GM19397 (cell line): Measurements from ENCODE around the gene HSPH1.

Experiments used
- ATAC-seq: cut with Tn5 transposase; IDR thresholded peaks from one replicate; pipeline ENCODE4 v1.9.1; 2021; ENCODE audit warnings: mild to moderate bottlenecking, moderate library complexity; ENCODE audit not compliant: unreplicated experiment

The HSPH1 gene

DNA sequence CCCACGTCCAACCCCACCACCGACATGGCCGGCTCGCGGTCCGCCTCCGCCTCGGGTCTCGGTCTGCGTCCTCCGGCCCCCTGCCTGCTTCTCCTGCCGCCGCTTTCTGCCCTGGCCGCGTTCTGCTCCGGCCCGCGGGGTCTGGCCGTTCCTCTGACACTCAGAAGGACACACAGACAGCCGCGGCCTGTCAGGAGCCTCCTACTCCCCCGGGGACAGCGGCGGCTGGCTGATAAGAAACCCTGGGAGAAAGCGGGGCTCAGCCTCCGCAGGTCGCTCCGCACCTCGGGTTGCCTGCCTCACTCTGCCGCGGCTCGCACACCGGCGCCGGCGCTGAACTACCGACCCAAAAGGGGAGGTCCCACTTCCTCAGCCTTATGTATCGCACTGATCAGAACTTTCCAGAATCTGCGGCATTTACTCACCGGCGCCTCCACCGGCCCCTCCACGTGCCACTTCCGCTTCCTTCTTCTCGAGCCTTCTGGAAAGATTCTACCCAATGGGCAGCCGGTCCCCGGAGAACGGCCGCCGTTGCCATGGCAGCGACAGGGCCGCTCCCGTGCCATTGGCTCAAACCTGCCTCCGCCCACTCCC is at the start of gene HSPH1:
HSPH1 (minus strand) TSS at position 348 of the 594 bp plus-strand sequence; CDS start at position 26, 322 bp downstream.
- ATAC-seq: peak; percentile 88

DNA sequence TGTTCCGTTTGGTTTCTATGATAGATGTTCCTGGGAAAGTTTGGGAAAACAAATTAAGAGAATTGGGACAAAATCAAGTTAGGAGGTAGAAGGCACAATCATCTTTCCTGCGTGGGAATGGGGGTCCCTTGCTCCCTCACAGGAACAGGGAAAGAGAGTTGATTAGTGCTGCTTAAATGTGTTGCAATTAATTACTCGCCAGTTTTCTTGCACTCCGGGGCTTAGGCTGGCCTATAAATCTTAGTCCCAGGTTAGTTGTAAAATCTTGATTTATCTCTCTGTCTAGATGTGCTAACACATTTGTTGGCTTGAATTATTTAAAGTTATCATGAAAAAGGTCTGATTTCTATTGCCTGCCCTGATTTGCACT is 48.1 kb upstream of the HSPH1 start:
- no peak for ATAC-seq

DNA sequence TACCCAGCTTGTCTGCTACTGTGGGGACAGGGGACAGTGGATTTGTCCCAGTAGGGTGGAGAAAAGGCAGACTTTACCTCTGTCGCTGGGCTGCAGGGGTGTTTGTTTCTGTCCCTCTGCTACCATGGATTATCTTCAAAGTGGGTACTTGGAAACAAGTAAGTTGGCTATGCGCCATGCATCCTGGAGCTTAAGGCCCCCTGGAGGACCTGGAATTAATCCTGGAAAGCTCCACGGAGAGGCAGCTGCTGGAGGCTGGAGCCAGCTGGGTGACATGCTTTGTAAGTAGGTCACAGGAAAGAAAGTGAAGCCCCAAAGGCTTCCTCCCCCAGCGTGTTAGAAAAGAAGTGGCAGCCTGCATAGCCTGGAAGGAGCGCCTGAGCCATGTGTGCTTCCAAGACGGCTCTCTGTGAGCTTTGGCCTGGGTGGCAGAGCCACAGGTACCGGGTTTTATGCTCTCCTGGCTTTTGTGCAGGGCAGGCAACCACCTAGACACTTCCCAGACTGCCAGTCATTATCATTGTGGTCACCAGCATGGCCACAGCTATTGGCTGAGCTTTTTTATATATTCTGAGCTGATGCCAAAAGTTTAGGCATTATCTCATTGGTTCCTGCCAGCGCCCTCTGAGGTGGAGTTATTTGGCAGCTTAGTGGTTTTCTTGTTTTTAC is 47.6 kb upstream of the HSPH1 start:
- no peak for ATAC-seq

DNA sequence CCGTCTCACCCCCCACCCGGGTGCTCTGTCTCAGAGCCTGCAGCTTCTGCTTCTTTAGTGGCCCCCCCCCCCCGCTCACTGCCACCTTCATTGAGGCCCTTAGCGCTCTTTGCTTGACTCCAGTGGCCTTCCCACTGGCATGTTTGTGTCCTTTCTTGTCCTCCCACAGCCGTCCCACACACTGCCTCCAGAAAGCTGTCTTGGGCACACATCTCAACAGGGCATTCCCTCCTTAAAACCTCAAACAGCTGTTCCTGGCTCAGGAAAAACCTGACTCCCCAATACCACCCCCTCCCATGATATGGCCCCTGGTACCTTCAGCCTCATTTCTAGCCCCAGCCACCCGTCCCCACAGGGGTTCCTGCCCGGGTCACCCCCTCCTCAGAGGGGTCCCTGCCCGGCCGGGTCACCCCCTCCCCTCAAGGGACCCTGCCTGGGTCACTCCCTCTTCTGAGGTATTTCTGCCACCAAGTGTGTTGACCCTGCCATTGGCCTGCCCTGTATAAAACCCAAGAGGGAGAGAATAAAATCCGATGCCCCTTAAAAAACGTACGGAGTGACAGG is 46.9 kb upstream of the HSPH1 start:
- no peak for ATAC-seq

DNA sequence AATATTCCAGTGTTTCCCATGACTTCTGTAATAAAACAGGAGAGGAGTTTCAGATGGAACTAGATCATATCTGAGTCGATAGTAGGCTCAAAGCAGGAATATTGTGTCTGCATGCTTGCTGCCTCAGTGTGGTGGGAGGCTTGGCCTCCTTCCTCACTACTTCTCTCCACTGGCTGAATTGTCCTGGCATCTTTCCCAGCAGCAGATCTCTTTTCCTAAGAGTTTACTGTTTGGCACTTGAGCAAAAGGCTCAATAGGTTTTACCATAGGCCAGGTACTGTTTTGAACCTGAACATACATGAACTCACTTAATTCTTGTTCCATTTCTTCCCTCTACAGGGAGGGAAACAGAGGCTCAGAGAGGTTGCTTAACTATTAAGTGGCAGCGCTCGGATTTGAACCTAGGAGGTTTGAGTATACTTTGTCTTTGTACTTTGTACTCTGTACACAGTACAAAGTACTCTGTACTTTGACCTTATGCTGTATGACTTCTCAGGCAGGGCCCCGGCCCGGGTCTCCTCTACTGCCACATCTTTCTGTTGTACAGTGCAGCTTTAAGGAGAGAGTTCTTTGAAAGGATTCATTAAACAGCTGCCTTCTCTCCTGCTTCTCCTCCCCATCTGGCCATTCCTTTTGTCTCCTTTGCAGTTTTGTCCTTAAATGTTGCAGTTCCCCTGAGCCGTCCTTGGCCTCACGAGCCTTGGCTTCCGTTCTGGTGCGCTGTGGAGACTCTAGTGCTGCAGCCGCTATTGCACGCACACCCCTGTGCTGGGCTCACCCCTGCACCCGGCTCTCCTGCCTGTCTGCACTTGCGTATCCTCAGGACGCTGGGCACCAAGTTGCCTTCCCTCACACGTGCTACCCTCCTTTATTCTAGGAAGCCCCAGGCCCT is 46.2 kb upstream of the HSPH1 start:
- no peak for ATAC-seq

DNA sequence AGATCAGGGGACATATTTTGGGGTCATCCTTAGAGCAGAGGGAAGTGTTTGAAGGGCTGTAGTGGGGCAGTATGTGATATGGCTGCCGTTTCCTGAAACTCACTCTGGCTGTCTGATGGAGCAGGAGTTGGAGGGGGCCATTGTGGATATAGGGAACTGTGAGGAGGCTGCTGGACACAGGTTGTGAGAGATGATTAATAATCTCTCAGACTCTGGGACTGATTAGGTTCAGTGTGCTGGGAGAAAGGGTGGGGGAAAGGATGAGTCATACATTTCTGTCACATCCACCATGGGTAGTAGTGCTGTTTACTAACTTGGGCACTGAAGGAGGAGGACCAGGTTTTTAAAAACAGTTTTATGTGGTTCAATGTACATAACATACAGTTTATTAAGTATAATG is 42.9 kb upstream of the HSPH1 start:
- no peak for ATAC-seq

DNA sequence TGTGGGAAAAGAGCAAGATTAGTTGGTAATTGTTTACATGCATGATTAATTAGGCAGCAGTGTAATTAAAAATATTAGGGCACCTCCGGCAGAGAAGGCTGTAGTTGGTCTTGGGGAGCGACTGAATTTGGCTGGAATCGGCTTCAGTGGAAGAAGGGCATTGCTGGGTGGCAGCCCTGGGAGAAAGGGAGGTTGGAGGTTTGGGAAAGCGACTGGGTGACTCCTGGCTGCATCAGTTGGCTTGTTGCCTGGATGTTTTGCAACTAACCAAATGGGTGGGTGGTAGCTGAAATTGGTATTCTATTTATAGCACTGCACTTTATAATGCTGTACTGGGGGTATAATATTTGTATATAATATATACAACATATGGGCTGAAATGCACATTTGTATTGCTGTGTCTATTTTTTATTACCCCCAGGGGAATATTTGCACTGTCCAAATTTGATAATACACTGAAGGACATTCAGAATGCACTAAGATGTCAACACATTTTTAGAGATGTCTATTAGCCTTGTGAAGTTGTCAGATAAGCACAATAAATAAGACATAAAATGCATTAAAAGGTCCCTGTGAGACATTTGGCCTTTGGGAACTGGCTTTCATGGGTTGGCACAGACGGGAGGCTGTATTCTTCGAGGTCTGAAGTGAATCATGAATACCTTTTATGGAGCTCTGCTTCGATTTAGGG is 39.8 kb upstream of the HSPH1 start:
- no peak for ATAC-seq

DNA sequence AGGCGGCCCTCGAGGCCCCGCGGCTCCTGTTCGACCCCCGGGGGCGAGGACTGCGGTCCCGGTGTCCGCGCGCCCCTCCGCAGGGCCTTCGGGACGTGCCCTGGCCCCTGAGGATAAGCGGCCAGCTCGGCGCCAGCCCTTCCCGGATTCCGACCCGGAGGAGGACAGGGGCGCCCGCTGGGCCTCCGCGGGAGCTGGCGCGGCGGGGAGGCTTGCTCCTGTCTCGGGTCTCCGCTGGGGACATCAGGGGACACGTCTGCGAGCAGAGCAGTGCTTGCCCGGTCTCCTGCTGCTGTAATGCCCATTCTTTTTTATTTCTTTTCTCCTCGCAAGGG is 38.9 kb upstream of the HSPH1 start:
- ATAC-seq: peak; percentile 18

DNA sequence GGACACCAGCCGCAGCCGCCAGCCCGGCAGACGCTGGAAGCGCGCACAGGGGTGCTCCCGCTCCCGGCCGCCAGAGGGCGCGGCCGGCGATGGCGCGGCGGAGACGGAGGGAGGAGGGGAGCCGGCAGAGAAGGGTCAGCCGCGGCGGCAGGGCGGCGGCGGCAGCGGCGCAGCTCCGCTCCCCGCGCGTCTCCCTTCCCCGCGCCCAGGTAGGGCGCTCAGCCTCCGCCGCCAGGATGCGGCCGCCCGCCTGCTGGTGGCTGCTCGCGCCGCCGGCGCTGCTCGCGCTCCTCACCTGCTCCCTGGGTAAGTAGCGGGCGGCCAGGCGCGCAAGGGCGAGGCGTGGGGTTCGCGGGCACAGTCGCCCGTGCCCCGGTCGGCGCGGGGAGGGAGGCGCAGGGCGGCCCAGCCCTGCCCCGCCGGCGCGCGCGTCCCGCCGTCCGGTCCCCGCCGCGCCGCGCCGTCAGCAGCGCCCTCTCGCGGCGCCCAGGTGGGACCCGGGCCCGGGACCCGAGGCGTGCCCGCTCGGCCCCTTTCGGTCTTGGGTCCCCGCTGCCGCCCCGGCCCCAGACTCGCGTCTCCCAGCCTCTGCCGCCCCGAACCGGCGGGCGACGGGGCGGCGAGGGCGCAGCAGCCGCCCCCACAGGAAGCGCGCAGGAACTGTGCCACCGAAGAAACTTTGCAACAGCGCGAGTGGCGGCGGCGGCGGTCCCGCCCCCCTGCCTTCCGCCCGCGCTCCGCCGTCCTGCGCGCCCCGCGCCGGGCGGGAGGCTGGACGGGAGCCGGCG is 38.3 kb upstream of the HSPH1 start, which contains the start of gene B3GLCT:
B3GLCT (plus strand) TSS at position 127 of the 788 bp plus-strand sequence; CDS start at position 237, 110 bp downstream.
- peak; percentile 86 for ATAC-seq

DNA sequence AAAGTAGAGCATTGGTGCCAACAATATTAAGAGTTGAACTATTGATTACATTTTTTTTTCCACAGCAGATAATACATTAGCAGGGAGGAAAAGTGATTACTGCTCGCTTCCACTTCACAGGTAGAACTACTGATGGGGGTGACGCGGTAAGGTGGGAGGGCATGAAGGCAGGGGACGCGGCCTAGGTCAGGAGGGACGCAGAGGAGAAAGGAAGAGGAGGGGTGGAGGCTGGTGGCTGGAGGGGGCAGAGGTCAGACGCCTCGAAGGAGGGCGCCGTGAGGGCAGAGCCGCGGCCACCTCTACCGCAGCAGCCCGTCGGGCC is 37.8 kb upstream of the HSPH1 start:
- ATAC-seq: no peak

DNA sequence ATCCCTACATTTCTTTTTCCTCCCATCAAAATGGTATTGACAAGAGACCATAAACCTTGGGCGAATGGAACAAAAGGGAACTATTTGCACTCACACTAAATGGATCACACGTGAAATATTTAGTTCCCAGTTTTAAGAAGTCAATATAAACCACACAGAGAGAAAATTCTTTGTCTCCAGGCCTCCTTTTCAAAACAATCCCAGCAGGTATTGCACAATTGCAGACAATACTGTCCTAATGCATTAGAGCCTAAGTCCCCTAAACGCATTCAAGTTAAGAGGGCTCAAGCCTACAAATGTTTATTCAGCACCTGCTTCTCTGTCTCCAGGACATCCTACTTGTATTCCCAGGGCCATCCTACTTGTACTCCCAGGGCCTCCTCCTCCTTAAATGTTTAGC is 36.8 kb upstream of the HSPH1 start:
- ATAC-seq: no peak

DNA sequence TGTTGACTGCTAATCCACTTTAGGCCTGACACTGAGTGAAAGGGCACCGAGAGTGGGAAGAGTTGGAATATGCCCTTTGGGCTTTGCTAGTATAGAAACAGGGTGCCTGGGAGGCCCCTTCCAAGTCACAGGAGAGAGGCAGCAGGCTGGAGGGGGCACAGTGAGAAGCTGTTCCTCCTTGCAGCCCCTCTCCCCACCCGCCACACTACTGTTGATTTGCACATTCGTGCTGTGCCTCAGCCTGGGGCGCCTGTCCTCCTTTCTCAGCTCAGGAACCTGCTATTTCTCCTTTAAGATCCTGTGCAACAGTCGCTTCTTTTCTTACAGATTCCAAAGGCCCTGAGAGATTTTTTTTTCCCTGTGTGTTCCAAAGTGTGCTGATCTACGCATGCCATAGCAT is 35.3 kb upstream of the HSPH1 start:
- ATAC-seq: no peak

DNA sequence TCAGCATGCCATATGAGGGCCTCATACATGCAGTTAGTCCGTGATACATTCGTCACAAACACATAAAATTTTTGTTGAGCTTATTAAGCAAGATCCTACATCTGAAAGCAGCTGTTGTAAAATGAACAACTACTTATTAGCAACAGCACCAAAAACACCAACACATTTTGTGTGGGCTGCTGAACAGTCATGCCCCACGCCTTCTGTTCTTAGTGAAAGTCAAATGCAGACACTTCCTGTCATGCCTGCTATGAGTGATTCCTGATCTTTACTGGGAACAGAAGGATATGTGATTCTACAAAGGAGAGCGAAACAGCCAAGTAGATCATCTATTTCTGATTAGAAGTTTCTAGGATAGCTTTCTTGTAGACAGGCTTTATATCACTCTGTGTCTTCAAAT is 33.9 kb upstream of the HSPH1 start:
- no peak for ATAC-seq

DNA sequence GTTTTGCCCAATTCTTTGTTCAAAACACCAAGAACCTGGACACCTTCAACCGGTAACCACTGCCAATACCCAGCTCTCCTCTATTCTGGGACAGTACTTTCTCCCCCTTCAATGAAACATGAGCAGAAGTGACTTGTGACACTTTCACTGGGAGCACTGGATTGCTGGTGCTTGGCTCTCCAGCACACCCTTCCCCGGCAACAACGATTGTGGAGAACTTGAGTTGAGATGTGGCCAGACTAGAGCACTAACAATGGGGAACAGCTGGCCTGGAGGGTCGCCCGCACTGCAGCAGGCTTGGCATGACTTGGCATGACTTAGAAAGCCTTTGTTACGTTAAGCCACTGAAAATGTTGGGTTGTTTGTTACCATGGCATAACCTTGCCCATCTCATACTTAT is 30.6 kb upstream of the HSPH1 start:
- ATAC-seq: no peak

DNA sequence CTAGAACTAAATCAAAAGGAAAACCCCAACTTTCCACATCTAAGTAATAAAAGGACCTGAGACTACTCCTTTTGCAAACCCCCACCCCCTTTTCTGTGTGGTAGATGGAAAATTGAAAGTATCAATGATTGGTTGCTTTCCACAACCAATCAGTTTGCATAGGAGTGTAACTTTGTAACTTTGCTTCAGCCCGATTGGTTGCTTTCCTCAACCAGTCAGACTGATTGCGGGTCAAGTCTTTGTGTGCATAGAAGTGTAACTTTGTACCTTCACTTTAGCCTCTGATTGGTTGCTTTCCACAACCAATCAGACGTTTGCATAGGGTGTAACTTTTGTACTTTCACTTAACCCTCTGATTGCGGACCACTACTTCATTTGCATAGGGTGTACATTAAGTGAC is 30.0 kb upstream of the HSPH1 start:
- no peak for ATAC-seq

DNA sequence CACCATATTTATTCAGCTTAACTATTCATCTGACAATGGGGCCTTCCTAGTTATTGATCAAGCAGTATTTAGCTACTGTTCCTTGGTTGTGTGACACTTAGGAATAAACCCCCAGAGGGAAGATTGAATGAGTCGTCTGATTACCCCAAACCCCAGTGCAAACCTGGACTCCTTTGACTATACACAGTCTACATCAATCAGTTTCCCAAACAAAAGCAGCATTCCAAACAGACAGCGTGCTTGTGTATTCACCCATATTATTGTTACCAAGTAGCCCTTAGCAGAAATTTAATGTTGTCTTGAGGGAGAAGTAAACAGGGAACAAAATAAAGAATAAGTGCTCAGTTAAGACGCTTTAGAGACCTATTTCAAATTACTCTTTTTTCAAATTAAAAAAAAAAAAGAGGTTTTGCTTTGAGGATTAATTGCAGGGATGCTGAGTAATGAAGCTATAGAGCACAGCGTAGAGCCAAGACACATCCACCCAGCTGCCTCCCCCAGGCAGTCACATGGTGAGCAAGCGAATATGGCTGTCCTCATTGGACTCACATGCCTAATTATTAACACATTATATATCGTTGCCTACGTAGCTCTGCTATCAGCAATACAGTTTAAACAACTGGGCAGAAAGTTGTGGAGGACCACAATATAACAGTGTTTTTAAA is 23.4 kb upstream of the HSPH1 start:
- no peak for ATAC-seq

DNA sequence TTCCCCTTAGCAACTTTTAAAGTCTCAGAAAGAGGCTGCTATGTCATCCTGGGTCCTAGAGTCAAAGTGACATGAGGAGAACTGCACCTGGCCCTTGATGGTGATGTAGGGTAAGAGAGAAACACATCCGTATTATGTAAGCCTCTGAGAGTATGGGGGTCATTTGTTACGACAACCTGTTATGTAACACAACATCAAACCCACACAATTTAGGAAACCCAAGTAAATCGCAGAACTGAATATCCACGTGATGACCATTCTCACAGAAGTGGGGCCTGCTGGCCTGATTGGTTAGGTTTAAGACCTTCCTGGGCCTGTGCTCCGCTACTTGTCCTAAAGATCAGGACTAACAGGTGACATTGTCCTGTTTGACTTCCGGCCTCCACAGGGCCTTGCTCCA is 22.7 kb upstream of the HSPH1 start:
- ATAC-seq: no peak

DNA sequence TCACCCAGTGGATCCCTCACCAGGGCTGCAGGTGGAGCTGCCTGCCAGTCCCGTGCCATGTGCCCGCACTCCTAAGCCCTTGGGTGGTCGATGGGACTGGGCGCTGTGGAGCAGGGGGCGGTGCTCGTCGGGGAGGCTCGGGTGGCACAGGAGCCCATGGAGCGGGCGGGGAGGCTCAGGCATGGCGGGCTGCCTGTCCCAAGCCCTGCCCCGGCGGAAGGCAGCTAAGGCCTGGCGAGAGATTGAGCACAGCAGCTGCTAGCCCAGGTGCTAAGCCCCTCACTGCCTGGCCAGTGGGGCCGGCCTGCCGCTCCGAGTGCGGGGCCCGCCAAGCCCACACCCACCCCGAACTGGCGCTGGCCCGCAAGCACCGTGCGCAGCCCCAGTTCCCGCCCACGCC is 21.3 kb upstream of the HSPH1 start:
- ATAC-seq: no peak

DNA sequence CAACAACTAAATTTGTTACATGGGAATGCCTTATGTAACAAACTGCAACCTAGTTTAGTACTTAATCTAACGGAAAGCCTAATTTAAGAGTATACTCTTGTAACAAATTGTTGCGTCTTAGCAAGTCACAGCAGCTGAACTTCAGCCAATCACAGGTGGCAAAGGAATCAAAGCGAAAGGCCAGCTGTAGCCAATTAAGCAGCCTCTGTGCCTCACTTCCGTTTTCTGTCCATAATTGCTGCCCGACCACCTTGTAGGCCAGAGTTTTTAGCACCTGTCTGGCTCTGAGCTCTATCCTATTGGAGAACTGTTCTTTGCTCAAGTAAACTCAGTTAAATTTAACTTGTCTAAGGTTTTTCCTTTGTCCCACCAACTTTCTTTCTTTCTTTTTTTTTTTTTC is 18.1 kb upstream of the HSPH1 start:
- ATAC-seq: no peak

DNA sequence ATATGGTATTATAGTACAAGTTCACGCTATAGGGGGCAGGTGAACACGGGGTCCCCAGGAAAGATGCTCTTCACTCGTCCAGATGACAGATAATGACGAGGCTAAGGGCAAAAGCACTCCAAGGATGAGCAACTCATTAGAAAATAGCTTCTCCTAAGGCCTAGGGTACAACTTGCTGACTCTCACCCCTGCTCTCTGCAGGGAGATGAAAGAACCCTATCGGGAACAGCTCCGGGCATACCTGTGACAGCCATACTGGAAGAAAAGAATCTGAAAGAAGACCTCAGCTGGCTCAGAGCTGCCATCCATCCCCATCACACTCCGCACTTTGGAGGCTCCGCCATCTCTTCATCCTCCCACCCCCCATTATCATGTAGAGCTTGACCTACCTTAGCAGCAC is 17.5 kb upstream of the HSPH1 start:
- ATAC-seq: no peak
